Panc1 (cell line): ENCODE measurements around the gene CAST. TPM values are rescaled to one million over a fixed set of nuclear protein-coding genes. Genes with fewer than 3 reads are reported as not detected.

Experiments used
- ATAC-seq: fragments of 200-7000 bp; cut with Tn5 transposase; 2 replicates; pipeline ENCODE4 v1.9.1; 2020; ENCODE audit warnings: mild to moderate bottlenecking, moderate library complexity
- BruUV-seq: library from RNA; stranded (reverse); fragments of 400-500 nt; replicated peaks from 2 replicates; lab custom pipeline; 2021; lab: Mats Ljungman, UMichigan
- CTCF ChIA-PET: fragments of 300-600 bp; sonication (Branson Sonifier 250); formaldehyde crosslinking; loops from one replicate; lab custom pipeline; 2022; ENCODE audit warnings: antibody characterized with exemption; lab: Charles Lee
- POLR2A ChIA-PET: fragments of 300-600 bp; sonication (Branson Sonifier 250); formaldehyde crosslinking; loops from one replicate; lab custom pipeline; 2022; ENCODE audit warnings: antibody characterized with exemption; lab: Charles Lee
- DNase-seq: peaks from one replicate; pipeline ENCODE4 v3.0.0-alpha.2; 2010; ENCODE audit warnings: low read depth, low spot score
- H3K27ac ChIP-seq: 2 replicates; pipeline ENCODE4 v1.5.1; 2011; ENCODE audit warnings: mild to moderate bottlenecking, low read length, inconsistent platforms
- H3K27me3 ChIP-seq: fragments of 200-500 bp; sonication (Bioruptor generic); 2 replicates; pipeline ENCODE4 v1.6.0; 2014; ENCODE audit warnings: low read length, inconsistent platforms; ENCODE audit not compliant: control insufficient read depth, insufficient read depth
- H3K36me3 ChIP-seq: fragments of 200-500 bp; sonication (Bioruptor generic); 2 replicates; pipeline ENCODE4 v1.5.1; 2014; ENCODE audit warnings: inconsistent platforms, mild to moderate bottlenecking, low read length, moderate library complexity; ENCODE audit not compliant: control insufficient read depth, insufficient read depth
- H3K4me1 ChIP-seq: 2 replicates; pipeline ENCODE4 v1.5.1; 2011; ENCODE audit warnings: inconsistent platforms, mild to moderate bottlenecking, low read length, moderate library complexity; ENCODE audit not compliant: control insufficient read depth, insufficient read depth
- H3K4me3 ChIP-seq, 2 experiments: 2 replicates each; pipeline ENCODE4 v1.5.1; 2011 to 2012; ENCODE audit warnings: low read depth in 2 of 2, low read length in 2 of 2, mild to moderate bottlenecking in 2 of 2, inconsistent platforms in 1 of 2, moderate library complexity in 1 of 2
- H3K9me3 ChIP-seq: fragments of 200-500 bp; sonication (Bioruptor generic); 2 replicates; pipeline ENCODE4 v1.5.1; 2014; ENCODE audit warnings: low read depth, mild to moderate bottlenecking, inconsistent platforms, low read length, moderate library complexity; ENCODE audit not compliant: control insufficient read depth, insufficient read depth
- CTCF ChIP-seq: fragments of 450-650 bp; IDR thresholded peaks from 2 replicates; pipeline ENCODE4 v1.5.1; 2017; ENCODE audit warnings: mild to moderate bottlenecking
- POLR2AphosphoS5 ChIP-seq: IDR thresholded peaks from 2 replicates; pipeline ENCODE4 v1.6.1; 2012; ENCODE audit warnings: mild to moderate bottlenecking, low read depth, low read length, moderate library complexity
- REST ChIP-seq, 2 experiments: IDR thresholded peaks; 2 replicates each; pipeline ENCODE4 v1.6.1; 2011 to 2012; ENCODE audit warnings: low read depth in 2 of 2, control low read depth in 1 of 2, low read length in 1 of 2, mild to moderate bottlenecking in 1 of 2, moderate library complexity in 1 of 2; ENCODE audit not compliant: insufficient read depth in 1 of 2
- SIN3A ChIP-seq: IDR thresholded peaks from 2 replicates; pipeline ENCODE4 v1.6.1; 2012; ENCODE audit warnings: low read depth, mild to moderate bottlenecking, low read length, moderate library complexity, borderline replicate concordance; ENCODE audit not compliant: insufficient read depth
- TCF7L2 ChIP-seq: IDR thresholded peaks from 2 replicates; pipeline ENCODE4 v1.6.1; 2011; ENCODE audit warnings: mild to moderate bottlenecking, low read depth, low read length, inconsistent platforms
- in situ Hi-C: cut with HindIII; loops from 2 replicates; pipeline ENCODE4 v1.10.0; 2016; ENCODE audit warnings: low sequenced_read_pairs, low pct_unique_long_range_greater_than_20kb
- intact Hi-C: fragments of 100-400 bp; cut with micrococcal nuclease; formaldehyde crosslinking; loops from one replicate; pipeline ENCODE4 v1.10.0; 2022; ENCODE audit not compliant: unreplicated experiment
- total RNA-seq: library from RNA; stranded (reverse); gene quantifications from one replicate; pipeline ENCODE4 v1.2.1, GENCODE V29; 2021; ENCODE audit not compliant: unreplicated experiment

Gene CAST
- total RNA-seq, 1 experiment from 2014 or later, result 212 TPM

GRCh38 chr5:96664669-96665068 lies 2.5 kb downstream of the CAST start:
- BruUV-seq, result no TSS peak
- CTCF ChIA-PET, result no interaction called here
- H3K27ac ChIP-seq, result no peak overlapping the region
- in situ Hi-C loops (no loop called here), intact Hi-C loops (no loop called here)
- H3K4me3 ChIP-seq, result no peak overlapping the region
- ATAC-seq, result no peak
- POLR2A ChIA-PET, result no interaction called here
- no peaks in the 10 kb centered on the region for H3K9me3 ChIP-seq
- H3K27me3 ChIP-seq, result no peaks in the 10 kb centered on the region
- no peak for TF ChIP-seq CTCF
- TF ChIP-seq SIN3A, result no peak
- TF ChIP-seq TCF7L2, result no peak
- TF ChIP-seq REST (IDR thresholded peaks at IDR 0.05; ENCODE audit: insufficient read depth in 1 of 2, low read depth in 2 of 2, low read length in 1 of 2), result no peak
- no peak for TF ChIP-seq POLR2AphosphoS5
- DNase-seq, result no peak
- peaks cover 19% of the 10 kb centered on the region; the same call in 1 of the 2 replicates for H3K4me1 ChIP-seq
- no peaks in the 10 kb centered on the region; the same call in 1 of the 2 replicates for H3K36me3 ChIP-seq

- peaks cover 10% of the 10 kb centered on the region; the same call in 1 of the 2 replicates for H3K4me1 ChIP-seq
- DNase-seq, result no peak
- intact Hi-C loops, result no loop called here
- no peak overlapping the region for H3K27ac ChIP-seq
- H3K9me3 ChIP-seq, result no peaks in the 10 kb centered on the region
- CTCF ChIA-PET, result no interaction called here
- no peaks in the 10 kb centered on the region for H3K36me3 ChIP-seq
- in situ Hi-C loops, result no loop called here
- H3K4me3 ChIP-seq, result no peak overlapping the region
- POLR2A ChIA-PET, result no interaction called here
- ATAC-seq, result no peak
- TF ChIP-seq REST (IDR thresholded peaks at IDR 0.05; ENCODE audit: insufficient read depth in 1 of 2, low read depth in 2 of 2, low read length in 1 of 2), result no peak
- TF ChIP-seq SIN3A, result no peak
- no peak for TF ChIP-seq CTCF
- no peak for TF ChIP-seq TCF7L2
- no peak for TF ChIP-seq POLR2AphosphoS5
- no peaks in the 10 kb centered on the region for H3K27me3 ChIP-seq
- BruUV-seq, result no TSS peak
Measured at GRCh38 chr5:96668725-96669124, 6.5 kb downstream of the CAST start.
